H1 (cell line): ENCODE results near the gene FGGY. TPM values are rescaled to one million over a fixed set of nuclear protein-coding genes. Genes with fewer than 3 reads are reported as not detected.

Experiments
- CTCF ChIA-PET: fragments of 300-600 bp; sonication (Branson Sonifier 250); formaldehyde crosslinking; loops from one replicate; lab custom pipeline; 2021; ENCODE audit not compliant: partially characterized antibody; lab: Charles Lee
- POLR2A ChIA-PET: fragments of 300-600 bp; sonication (Branson Sonifier 250); formaldehyde crosslinking; loops from one replicate; lab custom pipeline; 2021; ENCODE audit warnings: inconsistent platforms; ENCODE audit not compliant: partially characterized antibody; lab: Charles Lee
- DNase-seq, 2 experiments: peaks; one replicate each; pipeline versions ENCODE4 v3.0.0 to v3.0.0-alpha.2; 2010 to 2022; ENCODE audit warnings: low spot score in 2 of 2, low read depth in 1 of 2, mixed read lengths in 1 of 2
- FAIRE-seq: peaks from 2 replicates; lab custom pipeline; 2011; peaks lifted over from hg19 to GRCh38; lab: Jason Lieb, UNC
- H2AFZ ChIP-seq: 2 replicates; pipeline ENCODE4 v1.8.1; 2012; ENCODE audit warnings: low read length, inconsistent platforms
- H2AK5ac ChIP-seq: 2 replicates; pipeline ENCODE4 v1.6.1; 2013; ENCODE audit warnings: low read depth, low read length
- H2BK120ac ChIP-seq: replicated peaks from 2 replicates; pipeline ENCODE3; 2013; ENCODE audit warnings: low read depth, low read length, inconsistent platforms
- H2BK12ac ChIP-seq: 2 replicates; pipeline ENCODE4 v1.6.1; 2013; ENCODE audit warnings: low read depth, low read length
- H2BK15ac ChIP-seq: 2 replicates; pipeline ENCODE4 v1.6.1; 2013; ENCODE audit warnings: low read length
- H2BK20ac ChIP-seq: 2 replicates; pipeline ENCODE4 v1.6.1; 2013; ENCODE audit warnings: low read length
- H2BK5ac ChIP-seq: 2 replicates; pipeline ENCODE4 v1.6.1; 2013; ENCODE audit warnings: low read depth, low read length
- H3K14ac ChIP-seq: 2 replicates; pipeline ENCODE4 v1.6.1; 2013; ENCODE audit warnings: inconsistent platforms; ENCODE audit not compliant: insufficient read length
- H3K18ac ChIP-seq: 2 replicates; pipeline ENCODE4 v1.6.1; 2013; ENCODE audit warnings: low read length; ENCODE audit errors: extremely low read depth
- H3K23ac ChIP-seq: 2 replicates; pipeline ENCODE4 v1.6.1; 2013; ENCODE audit warnings: inconsistent platforms; ENCODE audit not compliant: insufficient read length
- H3K23me2 ChIP-seq: 2 replicates; pipeline ENCODE4 v1.6.1; 2013; ENCODE audit warnings: low read depth, low read length
- H3K27ac ChIP-seq: 2 replicates; pipeline ENCODE4 v1.6.1; 2011; ENCODE audit warnings: low read depth, low read length, inconsistent platforms
- H3K27me3 ChIP-seq, 4 experiments: replicated peaks in 1 of 4; 1 replicate in 1 of 4; 2 replicates in 3 of 4; pipeline versions ENCODE4 v1.6.1 to v1.8.1; 2011 to 2013; ENCODE audit warnings: low read length in 3 of 4, mild to moderate bottlenecking in 3 of 4, inconsistent platforms in 2 of 4, mixed read lengths in 2 of 4, moderate library complexity in 1 of 4; ENCODE audit not compliant: control insufficient read depth in 3 of 4, insufficient read depth in 3 of 4; ENCODE audit errors: extremely low read depth in 1 of 4
- H3K36me3 ChIP-seq, 4 experiments: 2 replicates each; pipeline versions ENCODE4 v1.6.1 to v1.8.1; 2011 to 2013; ENCODE audit warnings: mild to moderate bottlenecking in 4 of 4, low read length in 3 of 4, moderate library complexity in 2 of 4, control low read depth in 1 of 4, inconsistent platforms in 1 of 4; ENCODE audit not compliant: insufficient read depth in 4 of 4, control insufficient read depth in 2 of 4
- H3K4ac ChIP-seq: replicated peaks from 2 replicates; pipeline ENCODE3; 2013; ENCODE audit warnings: low read length, low read depth, mixed read lengths, inconsistent platforms; ENCODE audit not compliant: insufficient read length
- H3K4me1 ChIP-seq, 4 experiments: replicated peaks in 1 of 4; 1 replicate in 1 of 4; 2 replicates in 3 of 4; pipeline versions ENCODE4 v1.6.1 to v1.8.1; 2011 to 2013; ENCODE audit warnings: low read length in 3 of 4, inconsistent platforms in 2 of 4, mixed read lengths in 1 of 4; ENCODE audit not compliant: insufficient read depth in 4 of 4, control insufficient read depth in 3 of 4
- H3K4me2 ChIP-seq, 2 experiments: 2 replicates each; pipeline versions ENCODE4 v1.6.1 to v1.8.1; 2011 to 2013; ENCODE audit warnings: low read depth in 2 of 2, low read length in 2 of 2, control low read depth in 1 of 2, inconsistent platforms in 1 of 2, mild to moderate bottlenecking in 1 of 2; ENCODE audit not compliant: insufficient read depth in 1 of 2
- H3K4me3 ChIP-seq, 4 experiments: fragments of 200-600, 300-600 bp in 1 of 4; sonication (generic), shearing (Covaris generic), sonication (Bioruptor Twin) in 1 of 4; 2 replicates each; pipeline versions ENCODE4 v1.5.1 to v1.8.1; 2011 to 2016; ENCODE audit warnings: low read length in 4 of 4, low read depth in 3 of 4, control low read depth in 2 of 4, inconsistent platforms in 2 of 4, mild to moderate bottlenecking in 2 of 4, mixed read lengths in 1 of 4, moderate library complexity in 1 of 4; ENCODE audit not compliant: insufficient read depth in 2 of 4; ENCODE audit errors: extremely low read depth in 1 of 4
- H3K56ac ChIP-seq: replicated peaks from 2 replicates; pipeline ENCODE3; 2013; ENCODE audit warnings: low read depth, mild to moderate bottlenecking, mixed read lengths, low read length, inconsistent platforms; ENCODE audit not compliant: insufficient read length
- H3K79me1 ChIP-seq: 2 replicates; pipeline ENCODE4 v1.6.1; 2013; ENCODE audit warnings: low read depth, low read length, control low read depth
- H3K79me2 ChIP-seq, 2 experiments: 2 replicates each; pipeline versions ENCODE4 v1.6.1 to v1.8.1; 2012 to 2013; ENCODE audit warnings: low read length in 2 of 2, mild to moderate bottlenecking in 2 of 2, inconsistent platforms in 1 of 2; ENCODE audit not compliant: insufficient read depth in 2 of 2, control insufficient read depth in 1 of 2
- H3K9ac ChIP-seq, 4 experiments: replicated peaks in 1 of 4; 1 replicate in 1 of 4; 2 replicates in 3 of 4; pipeline versions ENCODE4 v1.6.1 to v1.8.1; 2011 to 2013; ENCODE audit warnings: low read depth in 3 of 4, low read length in 3 of 4, control low read depth in 2 of 4, mild to moderate bottlenecking in 2 of 4, moderate library complexity in 2 of 4, inconsistent platforms in 1 of 4; ENCODE audit errors: extremely low read depth in 1 of 4
- H3K9me3 ChIP-seq, 2 experiments: 2 replicates each; pipeline versions ENCODE4 v1.6.1 to v1.8.1; 2012 to 2013; ENCODE audit warnings: mild to moderate bottlenecking in 2 of 2, moderate library complexity in 2 of 2, control low read depth in 1 of 2, inconsistent platforms in 1 of 2, low read depth in 1 of 2, low read length in 1 of 2, mixed read lengths in 1 of 2; ENCODE audit not compliant: insufficient read depth in 2 of 2
- H4K20me1 ChIP-seq, 2 experiments: replicated peaks in 1 of 2; 2 replicates each; pipeline versions ENCODE3 to v1.8.1; 2011 to 2013; ENCODE audit warnings: inconsistent platforms in 2 of 2, low read length in 2 of 2, mild to moderate bottlenecking in 1 of 2; ENCODE audit not compliant: insufficient read depth in 2 of 2, control insufficient read depth in 1 of 2
- H4K5ac ChIP-seq: 2 replicates; pipeline ENCODE4 v1.6.1; 2013; ENCODE audit warnings: low read length, low read depth, mixed read lengths, inconsistent platforms; ENCODE audit not compliant: insufficient read length
- H4K8ac ChIP-seq: 2 replicates; pipeline ENCODE4 v1.8.0; 2013; ENCODE audit warnings: mild to moderate bottlenecking, moderate library complexity, low read length, inconsistent platforms; ENCODE audit not compliant: insufficient read depth; ENCODE audit errors: extremely low read depth
- H4K91ac ChIP-seq: replicated peaks from 2 replicates; pipeline ENCODE3; 2013; ENCODE audit warnings: low read length, mixed read lengths, inconsistent platforms; ENCODE audit not compliant: insufficient read length
- ATF2 ChIP-seq: IDR thresholded peaks from 2 replicates; pipeline ENCODE4 v1.6.1; 2012; ENCODE audit warnings: low read length, inconsistent platforms
- BRCA1 ChIP-seq: IDR thresholded peaks from 2 replicates; pipeline ENCODE4 v1.6.1; 2012; ENCODE audit warnings: low read depth, low read length, improper control_type of control experiment
- CHD1 ChIP-seq: IDR thresholded peaks from 2 replicates; pipeline ENCODE4 v1.6.1; 2012; ENCODE audit warnings: low read depth, low read length, improper control_type of control experiment
- EZH2 ChIP-seq: fragments of 200-600 bp; sonication (generic); IDR thresholded peaks from 2 replicates; pipeline ENCODE4 v1.7.1; 2012; ENCODE audit warnings: low read depth, mild to moderate bottlenecking, moderate library complexity, low read length, inconsistent platforms; ENCODE audit not compliant: severe bottlenecking
- GABPA ChIP-seq: IDR thresholded peaks from 2 replicates; pipeline ENCODE4 v1.6.1; 2011; ENCODE audit warnings: mild to moderate bottlenecking, low read length, moderate library complexity, borderline replicate concordance; ENCODE audit not compliant: insufficient read depth
- KDM1A ChIP-seq: fragments of 200-600, 300-600 bp; sonication (generic); IDR thresholded peaks from 2 replicates; pipeline ENCODE4 v1.7.1; 2016; ENCODE audit warnings: mild to moderate bottlenecking, low read length, borderline replicate concordance
- KDM4A ChIP-seq: IDR thresholded peaks from one replicate; pipeline ENCODE4 v1.7.1; 2012; ENCODE audit warnings: low read depth, mild to moderate bottlenecking, moderate library complexity, low read length, inconsistent platforms; ENCODE audit not compliant: severe bottlenecking
- MAFK ChIP-seq: IDR thresholded peaks from 2 replicates; pipeline ENCODE4 v1.6.1; 2012; ENCODE audit warnings: low read depth, mild to moderate bottlenecking, improper control_type of control experiment, low read length
- NANOG ChIP-seq: IDR thresholded peaks from 2 replicates; pipeline ENCODE4 v1.6.1; 2011; ENCODE audit warnings: low read length, low read depth, mild to moderate bottlenecking, inconsistent platforms; ENCODE audit not compliant: insufficient read depth, poor library complexity, severe bottlenecking
- RBBP5 ChIP-seq: IDR thresholded peaks from 2 replicates; pipeline ENCODE4 v1.7.1; 2012; ENCODE audit warnings: low read depth, mild to moderate bottlenecking, inconsistent platforms, low read length, moderate library complexity, borderline replicate concordance
- RNF2 ChIP-seq: fragments of 200-900, 300-1000 bp; sonication (generic); IDR thresholded peaks from 2 replicates; pipeline ENCODE4 v1.7.1; 2016; ENCODE audit warnings: borderline replicate concordance, low read depth, mild to moderate bottlenecking, antibody characterized with exemption, low read length; ENCODE audit not compliant: poor library complexity, severe bottlenecking; ENCODE audit errors: missing control alignments
- SP4 ChIP-seq: IDR thresholded peaks from 2 replicates; pipeline ENCODE4 v1.6.1; 2012; ENCODE audit warnings: low read length, inconsistent platforms
- TAF1 ChIP-seq: IDR thresholded peaks from 2 replicates; pipeline ENCODE4 v1.6.1; 2011; ENCODE audit warnings: mild to moderate bottlenecking, low read depth, low read length
- TCF12 ChIP-seq: IDR thresholded peaks from 2 replicates; pipeline ENCODE4 v1.6.1; 2011; ENCODE audit warnings: low read depth, mild to moderate bottlenecking, low read length
- polyA plus RNA-seq, 7 experiments: library from polyadenylated mRNA; depleted of rRNA in 3 of 7; stranded (reverse) in 5 of 7; unstranded in 2 of 7; fragments of >200 nt in 5 of 7; fragments of 200-250 nt in 2 of 7; gene quantifications; 1 replicate in 5 of 7; 2 replicates in 1 of 7; 4 replicates in 1 of 7; pipeline versions ENCODE4 v1.2.1 to v1.2.3, GENCODE V29; 2011 to 2013; ENCODE audit warnings: missing spikeins in 2 of 7, mixed read lengths in 2 of 7
- total RNA-seq: library from RNA; stranded (reverse); fragmentation: NEBNext Ultra II Directional; extraction: Animal tissue kit (Norgen Biotek cat#: 25700); gene quantifications from 2 replicates; pipeline ENCODE4 v1.2.1, GENCODE V29; 2021

FGGY gene
- total and polyA plus RNA-seq, 2 of the 8 experiments (the other 6 are each of a cell fraction or from before 2014, with no cell fraction given), result 10.3 to 12.5 TPM

- Histone ChIP-seq H2BK12ac (no peak overlapping the region), H3K9ac (no peak overlapping the region), H3K36me3 (no peaks in the 10 kb centered on the region), H3K4me3 (no peak overlapping the region), H2BK5ac (no peak overlapping the region), H3K27me3 (no peaks in the 10 kb centered on the region), H4K20me1 (no peaks in the 10 kb centered on the region), H4K91ac (no peak overlapping the region), H4K8ac (no peak overlapping the region), H2BK120ac (no peak overlapping the region), H3K4me1 (peaks cover 0 to 8% (median under 1%) of the 10 kb centered on the region in 4 experiments; a peak in 3 of 7 replicates), H2BK20ac (no peak overlapping the region), H3K23ac (no peak overlapping the region), H3K9me3 (no peaks in the 10 kb centered on the region), H3K18ac (no peak overlapping the region), H3K56ac (no peak overlapping the region), H3K79me1 (no peaks in the 10 kb centered on the region), H3K23me2 (no peaks in the 10 kb centered on the region), H2AK5ac (no peak overlapping the region), H4K5ac (no peak overlapping the region), H2AFZ (no peak overlapping the region), H3K14ac (no peak overlapping the region), H3K79me2 (no peaks in the 10 kb centered on the region), H3K27ac (no peak overlapping the region), H2BK15ac (no peak overlapping the region), H3K4ac (no peak overlapping the region), H3K4me2 (no peak overlapping the region)
- ChIA-PET CTCF (no interaction called here), POLR2A (no interaction called here)
- no peak for DNase-seq
- FAIRE-seq, result no peak
- no peak for TF ChIP-seq SP4
- no peak for TF ChIP-seq RNF2
- no peak for TF ChIP-seq RBBP5
- no peak for TF ChIP-seq ATF2
- TF ChIP-seq KDM4A, result no peak
- TF ChIP-seq EZH2, result no peak
- no peak for TF ChIP-seq TCF12
- no peak for TF ChIP-seq TAF1
- no peak for TF ChIP-seq MAFK
- no peak for TF ChIP-seq GABPA
- TF ChIP-seq KDM1A, result no peak
- no peak for TF ChIP-seq CHD1
- no peak for TF ChIP-seq BRCA1
- no peak for TF ChIP-seq NANOG
Observed at GRCh38 chr1:59389847-59390246, 93.0 kb downstream of the FGGY start.
